ENCODE results near the gene PRAMEF20. TPM values are rescaled to one million over a fixed set of nuclear protein-coding genes. Genes with fewer than 3 reads are reported as not detected.
"Not testable (repeated sequence)": the region's sequence is repeated elsewhere in the genome, so short reads cannot be mapped to it uniquely, and the experiment has no call there.

PRAMEF20 gene
- not detected for total RNA-seq (2021; fragmentation: NEBNext Ultra II Directional; extraction: Animal tissue kit (Norgen Biotek cat#: 25700))
- long read RNA-seq, result 0 reads

DNA sequence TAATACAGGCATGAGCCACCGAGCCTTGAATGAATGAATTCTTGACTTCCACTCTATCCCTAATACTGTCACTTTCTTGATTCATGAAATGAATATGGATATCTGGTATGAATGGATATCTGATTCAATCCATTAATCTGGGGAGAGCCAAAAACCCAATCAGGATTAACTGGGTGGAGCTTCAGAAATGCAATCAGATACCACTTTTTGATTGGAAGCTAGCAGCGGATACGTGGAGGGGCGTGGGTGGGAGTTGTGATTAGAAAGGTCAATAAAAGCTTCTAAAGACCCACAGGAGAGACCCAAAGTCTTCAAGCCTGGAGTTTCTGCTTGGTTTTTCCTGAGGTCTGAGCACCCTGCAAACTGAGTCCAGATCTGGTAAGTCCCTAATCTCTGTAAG, at the start of gene PRAMEF20:
PRAMEF20 (plus strand) TSS at position 301 of the 400 bp plus-strand sequence. CDS start 5,905 bp downstream, outside the sequence.
- H3K27ac Mint-ChIP-seq; H3K36me3 Mint-ChIP-seq (ENCODE audit: low read depth); H3K4me1 Mint-ChIP-seq (ENCODE audit: low read depth); H3K27me3 Mint-ChIP-seq (ENCODE audit: insufficient read depth); H3K4me3 Mint-ChIP-seq; DNase-seq: not testable (repeated sequence)
- H3K9me3 Mint-ChIP-seq, result peaks cover 20% of the 10 kb centered on the region; the same call in 1 of the 2 replicates

- not testable (repeated sequence) for H3K4me1 Mint-ChIP-seq (ENCODE audit: low read depth); H3K36me3 Mint-ChIP-seq (ENCODE audit: low read depth); H3K4me3 Mint-ChIP-seq; DNase-seq; H3K27me3 Mint-ChIP-seq (ENCODE audit: insufficient read depth); H3K9me3 Mint-ChIP-seq; H3K27ac Mint-ChIP-seq
These were observed 47.9 kb upstream of the PRAMEF20 start for GRCh38 chr1:13362364-13362763.

DNA sequence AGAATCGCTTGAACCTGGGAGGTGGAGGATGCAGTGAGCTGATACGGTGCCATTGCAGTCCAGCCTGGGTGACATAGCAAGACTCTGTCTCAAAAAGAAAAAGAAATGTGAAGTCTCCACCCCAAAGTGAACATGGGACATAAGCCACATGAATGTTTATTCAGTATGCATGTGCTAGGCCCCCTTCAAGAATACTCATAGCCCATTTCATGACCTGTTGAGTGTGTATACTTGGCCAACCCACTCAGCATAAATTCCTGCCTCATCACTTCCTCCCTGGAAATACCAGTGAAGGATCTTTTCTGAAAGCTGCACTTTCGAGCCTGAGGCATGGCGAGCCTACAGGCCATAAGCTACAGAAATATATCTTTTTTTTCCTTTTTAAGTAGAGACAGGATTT, 45.3 kb upstream of the PRAMEF20 start:
- not testable (repeated sequence) for DNase-seq

GRCh38 chr1:13366536-13366935, 43.7 kb upstream of the PRAMEF20 start:
- not testable (repeated sequence) for DNase-seq; H3K36me3 Mint-ChIP-seq (ENCODE audit: low read depth); H3K27me3 Mint-ChIP-seq (ENCODE audit: insufficient read depth); H3K4me1 Mint-ChIP-seq (ENCODE audit: low read depth); H3K4me3 Mint-ChIP-seq; H3K27ac Mint-ChIP-seq
- H3K9me3 Mint-ChIP-seq, result peaks cover 25% of the 10 kb centered on the region

More for the DNA sequence above, 45.3 kb upstream of the PRAMEF20 start:
- peaks cover 17% of the 10 kb centered on the region for H3K9me3 Mint-ChIP-seq
- H3K27ac Mint-ChIP-seq; H3K4me3 Mint-ChIP-seq; H3K36me3 Mint-ChIP-seq (ENCODE audit: low read depth); H3K4me1 Mint-ChIP-seq (ENCODE audit: low read depth); H3K27me3 Mint-ChIP-seq (ENCODE audit: insufficient read depth): not testable (repeated sequence)

DNA sequence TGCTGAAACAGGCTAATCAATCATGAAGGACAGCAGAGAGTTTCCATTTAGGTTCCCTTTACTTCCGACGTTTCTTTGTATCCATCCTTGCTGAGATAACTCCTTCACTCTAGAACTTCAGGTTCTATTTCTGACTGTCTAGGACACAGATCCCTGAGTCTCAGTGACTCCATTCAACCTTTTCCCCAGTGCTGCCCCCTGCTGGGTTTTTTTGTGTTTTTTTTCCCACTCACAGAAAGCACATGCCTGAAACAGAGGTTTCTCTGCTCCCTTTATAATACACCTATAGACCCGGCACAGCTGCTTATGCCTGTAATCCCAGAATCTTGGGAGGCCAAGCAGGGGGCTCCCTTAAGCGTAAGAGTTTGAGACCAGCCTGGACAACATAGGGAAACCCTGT, 41.7 kb upstream of the PRAMEF20 start:
- H3K36me3 Mint-ChIP-seq (ENCODE audit: low read depth); H3K27ac Mint-ChIP-seq; H3K4me3 Mint-ChIP-seq; H3K4me1 Mint-ChIP-seq (ENCODE audit: low read depth); H3K27me3 Mint-ChIP-seq (ENCODE audit: insufficient read depth); DNase-seq: not testable (repeated sequence)
- TF ChIP-seq CTCF (IDR thresholded peaks at IDR 0.05), result peak; percentile 18; the same call in 1 of the 2 replicates
- peaks cover 32% of the 10 kb centered on the region for H3K9me3 Mint-ChIP-seq

- not testable (repeated sequence) for H3K4me1 Mint-ChIP-seq (ENCODE audit: low read depth); H3K4me3 Mint-ChIP-seq; H3K36me3 Mint-ChIP-seq (ENCODE audit: low read depth); H3K27ac Mint-ChIP-seq; DNase-seq; H3K27me3 Mint-ChIP-seq (ENCODE audit: insufficient read depth)
- peaks cover 26% of the 10 kb centered on the region for H3K9me3 Mint-ChIP-seq
These were observed 31.3 kb upstream of the PRAMEF20 start for GRCh38 chr1:13378983-13379382.

DNA sequence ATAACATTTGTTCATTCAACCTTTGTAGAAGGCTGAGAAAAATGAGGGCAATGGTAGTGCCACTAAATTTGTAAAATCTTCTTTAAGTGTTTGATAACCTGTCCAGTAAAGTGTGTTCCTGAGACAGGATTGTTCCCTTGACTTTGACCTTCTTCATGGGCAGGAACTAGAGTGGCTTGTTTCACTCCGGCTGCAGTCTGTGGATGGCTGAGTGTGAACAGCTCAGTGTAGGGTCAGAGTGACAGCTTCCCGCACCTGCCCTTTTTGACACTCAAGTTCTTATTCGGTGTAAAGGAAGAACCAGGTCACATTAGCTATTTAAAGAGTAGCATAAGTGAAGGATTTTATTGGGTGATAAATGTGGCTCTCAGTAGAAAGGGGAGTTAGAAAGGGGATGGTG, 29.9 kb upstream of the PRAMEF20 start:
- not testable (repeated sequence) for H3K4me3 Mint-ChIP-seq; H3K36me3 Mint-ChIP-seq (ENCODE audit: low read depth); H3K27me3 Mint-ChIP-seq (ENCODE audit: insufficient read depth); H3K27ac Mint-ChIP-seq; DNase-seq; H3K4me1 Mint-ChIP-seq (ENCODE audit: low read depth)
- H3K9me3 Mint-ChIP-seq, result peaks cover 31% of the 10 kb centered on the region

DNA sequence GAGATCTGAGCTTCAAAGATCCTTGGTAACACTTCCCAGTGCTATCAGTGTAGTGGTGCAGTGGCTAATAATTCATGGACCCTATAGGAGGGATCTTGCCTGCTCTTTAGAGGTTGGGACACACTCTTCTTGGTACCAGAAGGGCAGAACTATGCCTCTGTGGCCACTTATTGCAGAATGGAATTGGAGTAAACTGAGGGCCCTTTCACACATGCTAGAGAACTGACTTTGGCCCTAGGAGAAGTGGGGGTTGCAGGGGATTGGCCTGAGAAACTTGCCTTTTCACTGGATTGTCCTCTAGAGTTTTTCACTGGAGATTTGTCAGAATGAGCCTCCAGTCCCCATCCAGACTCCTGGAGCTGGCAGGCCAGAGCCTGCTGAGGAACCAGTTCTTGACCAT, 20.9 kb upstream of the PRAMEF20 start, which contains the start of gene PRAMEF17:
PRAMEF17 (plus strand) TSS at position 301 of the 400 bp plus-strand sequence; CDS start at position 327, 26 bp downstream.
- not testable (repeated sequence) for H3K27ac Mint-ChIP-seq; H3K27me3 Mint-ChIP-seq (ENCODE audit: insufficient read depth); H3K36me3 Mint-ChIP-seq (ENCODE audit: low read depth); DNase-seq; H3K4me3 Mint-ChIP-seq; H3K4me1 Mint-ChIP-seq (ENCODE audit: low read depth)
- H3K9me3 Mint-ChIP-seq, result peaks cover 68% of the 10 kb centered on the region

GRCh38 chr1:13393004-13393403, 17.2 kb upstream of the PRAMEF20 start:
- not testable (repeated sequence) for DNase-seq; H3K4me1 Mint-ChIP-seq (ENCODE audit: low read depth); H3K27ac Mint-ChIP-seq; H3K36me3 Mint-ChIP-seq (ENCODE audit: low read depth); H3K4me3 Mint-ChIP-seq; H3K27me3 Mint-ChIP-seq (ENCODE audit: insufficient read depth)
- peaks cover 53% of the 10 kb centered on the region for H3K9me3 Mint-ChIP-seq

DNA sequence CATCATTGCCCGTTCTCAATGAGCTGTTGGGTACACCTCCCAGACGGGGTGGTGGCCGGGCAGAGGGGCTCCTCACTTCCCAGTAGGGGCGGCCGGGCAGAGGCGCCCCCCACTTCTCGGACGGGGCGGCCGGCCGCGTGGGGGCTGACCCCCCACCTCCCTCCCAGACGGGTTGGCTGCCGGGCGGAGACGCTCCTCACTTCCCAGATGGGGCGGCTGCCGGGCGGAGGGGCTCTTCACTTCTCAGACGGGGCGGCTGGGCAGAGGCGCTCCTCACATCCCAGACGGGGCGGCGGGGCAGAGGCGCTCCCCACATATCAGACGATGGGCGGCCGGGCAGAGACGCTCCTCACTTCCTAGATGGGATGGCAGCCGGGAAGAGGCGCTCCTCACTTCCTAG, 15.5 kb upstream of the PRAMEF20 start:
- not testable (repeated sequence) for H3K27me3 Mint-ChIP-seq (ENCODE audit: insufficient read depth); H3K4me3 Mint-ChIP-seq; DNase-seq; H3K4me1 Mint-ChIP-seq (ENCODE audit: low read depth); H3K36me3 Mint-ChIP-seq (ENCODE audit: low read depth); H3K27ac Mint-ChIP-seq
- H3K9me3 Mint-ChIP-seq, result peaks cover 51% of the 10 kb centered on the region

DNA sequence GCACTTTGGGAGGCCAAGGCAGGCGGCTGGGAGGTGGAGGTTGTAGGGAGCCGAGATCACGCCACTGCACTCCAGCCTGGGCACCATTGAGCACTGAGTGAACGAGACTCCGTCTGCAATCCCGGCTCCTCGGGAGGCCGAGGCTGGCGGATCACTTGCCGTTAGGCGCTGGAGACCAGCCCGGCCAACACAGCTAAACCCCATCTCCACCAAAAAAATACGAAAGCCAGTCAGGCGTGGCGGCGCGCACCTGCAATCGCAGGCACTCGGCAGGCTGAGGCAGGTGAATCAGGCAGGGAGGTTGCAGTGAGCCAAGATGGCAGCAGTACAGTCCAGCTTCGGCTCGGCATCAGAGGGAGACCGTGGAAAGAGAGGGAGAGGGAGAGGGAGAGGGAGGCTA, 14.9 kb upstream of the PRAMEF20 start:
- DNase-seq; H3K27me3 Mint-ChIP-seq (ENCODE audit: insufficient read depth); H3K4me3 Mint-ChIP-seq; H3K36me3 Mint-ChIP-seq (ENCODE audit: low read depth); H3K27ac Mint-ChIP-seq; H3K4me1 Mint-ChIP-seq (ENCODE audit: low read depth): not testable (repeated sequence)
- peaks cover 48% of the 10 kb centered on the region for H3K9me3 Mint-ChIP-seq

Data from HFFc6 (cell line).